Kidney capillary endothelial cell (primary cell): ENCODE measurements around the gene LIPH.
A peak's percentile ranks its signal among the peaks of the same experiment; 100 is the strongest.
"Not testable (repeated sequence)": the region's sequence is repeated elsewhere in the genome, so short reads cannot be mapped to it uniquely, and the experiment has no call there.

Source experiments
- DNase-seq: peaks from one replicate; pipeline ENCODE4 v3.0.0-alpha.2; 2018; ENCODE audit warnings: low spot score

Gene LIPH

DNA sequence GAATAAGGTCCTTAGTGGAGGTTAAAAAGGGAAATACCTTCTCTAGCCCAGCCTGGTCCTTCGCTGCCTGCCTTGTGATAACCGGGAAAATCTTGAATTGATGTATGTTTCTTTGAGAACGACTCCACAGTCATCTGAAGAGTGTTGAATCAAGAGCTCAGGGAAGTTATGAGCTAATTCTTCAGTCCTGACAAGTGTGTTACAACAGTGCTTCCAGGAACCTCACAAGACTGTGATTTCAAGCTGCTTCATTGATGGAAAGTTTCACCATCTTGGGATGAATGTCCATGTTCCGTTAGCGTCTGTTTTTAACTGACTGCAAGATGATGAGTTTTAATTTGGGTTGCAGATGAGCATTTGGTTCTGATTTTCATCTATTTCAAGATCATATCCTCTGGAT is 66.0 kb downstream of the LIPH start:
- DNase-seq: no peak

DNA sequence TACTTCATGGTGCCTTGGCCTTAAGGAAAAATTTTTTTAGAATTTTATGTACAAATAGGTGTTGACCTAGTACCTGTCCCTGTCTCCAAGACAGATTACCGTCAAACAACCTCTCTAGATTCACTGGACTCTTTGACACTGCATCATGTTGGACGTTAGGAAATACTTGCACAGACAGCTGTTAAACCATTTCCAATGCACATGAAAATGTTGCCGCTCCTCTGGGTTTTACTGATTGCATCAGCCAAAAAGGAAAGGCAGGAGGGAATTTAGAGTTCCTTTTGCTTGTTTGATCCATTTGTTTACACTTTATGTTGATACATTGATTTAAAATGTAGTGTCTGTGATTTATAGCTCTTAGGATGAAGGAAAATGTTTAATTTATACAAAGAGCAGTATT is 68.1 kb downstream of the LIPH start:
- DNase-seq: no peak

DNA sequence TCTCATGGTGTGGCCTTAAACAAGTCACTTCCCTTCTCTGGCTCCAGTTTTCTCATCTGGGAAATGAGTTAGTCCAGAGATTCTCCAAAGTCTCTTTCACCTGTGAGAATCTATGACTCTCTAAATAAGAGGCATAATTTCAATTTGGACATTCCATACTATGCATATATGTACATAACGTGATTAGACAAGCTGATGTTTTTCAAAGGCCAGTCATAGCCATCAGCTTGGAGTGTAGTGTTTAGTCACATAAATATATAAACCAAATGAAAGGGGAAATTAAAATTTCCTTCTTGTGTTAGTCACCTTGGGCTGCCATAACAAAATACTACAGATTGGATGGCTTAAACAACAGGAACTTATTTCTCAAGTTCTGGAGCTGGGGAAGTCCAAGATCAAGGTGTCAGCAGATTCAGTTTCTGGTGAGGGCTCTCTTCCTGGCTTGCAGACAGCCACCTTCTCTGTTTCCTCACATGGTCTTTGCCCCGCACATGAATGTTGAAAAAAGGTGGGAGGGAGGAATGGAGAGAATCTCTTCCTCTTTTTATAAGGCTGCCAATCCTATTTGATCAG is 72.9 kb downstream of the LIPH start:
- DNase-seq: no peak

DNA sequence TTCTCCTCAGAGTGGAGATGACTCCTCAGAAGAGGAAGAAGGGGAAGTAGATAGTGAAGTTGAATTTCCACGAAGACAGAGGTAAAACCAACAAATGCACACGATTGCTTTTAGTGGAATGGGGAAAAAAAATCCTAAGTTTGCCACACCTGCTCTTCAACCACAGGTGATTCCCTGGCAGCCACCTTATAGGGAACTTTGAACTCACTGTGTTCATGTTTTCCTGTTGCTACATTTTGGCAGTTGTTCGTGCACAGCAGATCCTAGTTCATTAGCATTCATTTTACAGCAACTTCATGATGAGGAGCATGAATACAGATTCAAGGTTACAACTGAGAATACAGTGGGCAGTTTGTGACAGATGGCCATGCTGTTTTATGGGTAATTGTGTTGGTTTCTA is 75.1 kb downstream of the LIPH start:
- DNase-seq: no peak

DNA sequence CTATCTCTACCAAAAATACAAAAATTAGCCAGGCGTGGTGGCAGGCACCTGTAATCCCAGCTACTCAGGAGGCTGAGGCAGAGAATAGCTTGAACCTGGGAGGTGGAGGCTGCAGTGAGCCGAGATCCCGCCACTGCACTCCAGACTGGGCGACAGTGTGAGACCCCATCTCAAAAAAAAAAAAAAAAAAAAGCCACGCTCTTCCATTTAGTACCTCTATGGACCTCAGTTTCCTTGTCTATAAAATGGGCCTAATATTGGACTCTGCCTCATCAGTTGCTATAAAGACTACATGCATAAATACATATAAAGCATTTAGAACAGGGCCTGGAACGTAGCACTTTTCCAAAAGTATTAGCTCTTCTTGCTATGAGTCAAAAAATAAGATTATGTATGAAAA is 77.5 kb downstream of the LIPH start:
- DNase-seq: not testable (repeated sequence)

DNA sequence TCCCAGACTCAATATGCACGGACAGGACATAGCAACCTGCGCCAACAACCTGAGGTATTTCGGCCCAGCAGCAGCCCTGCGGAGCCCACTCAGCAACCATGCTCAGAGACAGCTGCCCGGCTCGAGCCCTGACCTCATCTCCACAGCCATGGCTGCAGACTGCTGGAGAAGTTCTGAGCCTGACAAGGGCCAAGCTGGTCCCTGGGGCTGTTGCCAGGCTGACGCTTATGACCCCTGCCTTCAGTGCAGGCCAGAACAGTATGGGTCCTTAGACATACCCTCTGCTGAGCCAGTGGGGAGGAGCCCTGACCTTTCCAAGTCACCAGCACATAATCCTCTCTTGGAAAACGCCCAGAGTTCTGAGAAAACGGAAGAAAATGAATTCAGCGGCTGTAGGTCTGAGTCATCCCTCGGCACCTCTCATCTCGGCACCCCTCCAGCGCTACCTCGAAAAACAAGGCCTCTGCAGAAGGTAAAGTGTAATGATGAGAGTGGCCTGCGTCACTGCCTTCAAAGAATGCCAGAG is 79.0 kb downstream of the LIPH start:
- DNase-seq: no peak

DNA sequence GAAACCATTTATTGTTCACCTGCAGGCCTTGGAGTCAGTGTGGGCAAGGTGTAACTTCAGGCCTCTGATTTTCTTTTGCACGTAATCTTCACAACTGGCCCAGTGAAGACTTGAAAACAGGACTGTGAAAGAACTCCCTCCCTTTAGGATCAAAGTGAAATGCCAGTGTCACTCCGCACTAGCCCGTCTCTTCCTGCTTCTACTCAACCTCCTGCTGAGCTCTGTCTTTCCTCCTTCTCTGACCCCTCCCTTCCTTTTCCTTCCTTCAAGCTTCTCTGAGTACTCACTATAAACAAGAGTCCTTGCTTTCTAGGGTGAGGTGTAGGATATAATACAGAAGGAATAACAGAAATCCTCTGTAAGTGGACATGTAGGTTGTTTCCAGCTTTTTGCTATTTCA is 82.1 kb downstream of the LIPH start:
- no peak for DNase-seq

DNA sequence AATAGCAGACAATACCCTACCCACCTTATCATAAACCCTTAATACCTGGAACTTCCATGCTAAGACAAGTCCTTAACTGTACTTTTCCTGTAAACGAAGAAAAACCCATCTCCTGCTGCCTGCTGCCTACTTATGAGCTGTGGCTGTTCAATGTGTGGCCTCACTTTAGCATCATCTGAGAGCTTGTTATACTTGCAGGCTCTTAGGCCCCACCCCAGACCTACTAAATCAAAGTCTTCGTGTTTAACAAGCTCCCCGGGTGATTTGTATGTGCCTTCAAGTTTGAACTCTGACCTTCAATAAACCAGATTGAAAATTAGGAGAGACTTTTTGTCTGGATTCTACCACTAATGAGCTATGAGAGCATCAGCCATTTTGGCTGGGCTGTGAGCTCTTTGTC is 82.8 kb downstream of the LIPH start:
- DNase-seq: no peak

DNA sequence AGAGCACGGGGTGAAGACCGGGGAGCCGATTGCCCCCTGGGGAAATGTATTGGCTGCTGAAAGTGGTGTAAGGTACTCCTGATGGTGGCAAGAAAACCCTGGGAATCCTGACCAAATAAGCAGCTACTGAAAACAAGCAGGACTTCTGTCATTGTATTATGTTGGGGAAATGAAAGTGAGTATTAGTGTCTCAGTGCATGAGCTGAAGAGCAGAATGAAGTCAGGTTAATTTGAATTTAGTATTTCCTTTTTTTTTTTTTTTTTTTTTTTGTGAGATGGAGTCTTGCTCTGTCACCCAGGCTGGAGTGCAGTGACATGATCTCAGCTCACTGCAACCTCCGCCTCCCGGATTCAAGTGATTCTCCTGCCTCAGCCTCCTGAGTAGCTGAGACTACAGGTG is 86.3 kb downstream of the LIPH start:
- DNase-seq: not testable (repeated sequence)

DNA sequence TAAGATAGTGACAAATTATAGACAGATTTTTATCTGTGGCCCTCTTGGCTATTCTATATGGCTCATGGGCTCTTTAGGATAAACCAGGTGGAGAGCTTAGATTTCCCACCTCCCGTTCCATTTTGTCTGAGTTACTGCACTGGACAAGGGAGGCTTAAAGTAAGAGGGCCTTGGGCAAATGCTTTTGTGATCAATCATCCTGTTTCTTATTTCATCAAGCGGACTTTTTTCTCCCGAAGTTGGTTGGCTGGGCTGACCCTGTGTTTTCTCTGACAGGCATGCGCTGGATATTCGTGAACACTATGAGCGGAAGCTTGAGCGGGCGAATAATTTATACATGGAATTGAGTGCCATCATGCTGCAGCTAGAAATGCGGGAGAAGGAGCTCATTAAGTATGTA is 86.9 kb downstream of the LIPH start:
- no peak for DNase-seq

DNA sequence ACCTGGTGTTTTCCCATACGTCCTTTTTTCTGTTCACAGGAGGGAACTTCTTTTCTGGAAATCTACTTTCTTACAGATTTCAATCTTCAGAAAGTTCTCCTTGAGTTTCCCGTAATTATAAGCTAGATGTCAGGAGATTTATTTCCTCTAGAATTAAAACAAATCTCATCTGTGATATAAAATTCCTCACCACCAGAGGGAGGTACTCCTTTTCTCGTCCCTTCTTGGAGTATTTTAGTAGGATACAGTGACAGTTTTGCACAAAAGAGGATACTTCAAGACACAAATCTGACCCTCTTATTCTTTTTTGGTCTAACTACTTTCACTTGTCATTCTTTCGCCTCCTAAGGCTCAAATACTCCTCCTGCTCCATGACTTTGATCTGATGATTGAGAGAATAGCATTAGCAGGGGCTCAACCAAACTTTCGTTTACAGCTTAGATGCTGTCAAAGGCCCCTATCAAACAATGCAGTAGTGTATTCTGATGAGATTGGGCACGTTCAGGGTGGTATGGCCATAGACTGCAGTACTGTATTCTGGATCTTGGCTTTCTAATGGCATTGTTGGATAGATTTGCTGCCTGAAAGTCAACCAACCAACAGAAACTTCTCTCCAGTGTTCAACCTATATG is 91.6 kb downstream of the LIPH start:
- peak; percentile 24 for DNase-seq

DNA sequence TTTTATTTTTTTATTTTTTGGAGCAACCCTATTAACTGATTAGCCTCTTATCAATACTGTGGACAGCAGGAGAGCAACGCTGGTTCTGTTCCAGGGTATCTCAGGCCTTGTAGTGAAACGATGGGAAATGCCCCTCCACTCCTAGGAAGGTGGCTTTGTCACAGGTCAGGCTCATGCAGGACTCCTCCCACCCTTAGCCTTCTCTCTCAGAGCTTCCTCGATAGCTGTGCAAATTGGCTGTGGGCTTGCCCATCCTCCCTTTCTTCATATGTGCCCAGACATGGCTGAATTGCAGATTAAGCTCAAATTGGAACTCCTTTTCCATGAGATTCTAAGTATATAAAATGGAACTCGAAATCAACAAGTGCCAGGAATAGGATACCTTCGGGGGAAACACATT is 92.1 kb downstream of the LIPH start:
- no peak for DNase-seq

DNA sequence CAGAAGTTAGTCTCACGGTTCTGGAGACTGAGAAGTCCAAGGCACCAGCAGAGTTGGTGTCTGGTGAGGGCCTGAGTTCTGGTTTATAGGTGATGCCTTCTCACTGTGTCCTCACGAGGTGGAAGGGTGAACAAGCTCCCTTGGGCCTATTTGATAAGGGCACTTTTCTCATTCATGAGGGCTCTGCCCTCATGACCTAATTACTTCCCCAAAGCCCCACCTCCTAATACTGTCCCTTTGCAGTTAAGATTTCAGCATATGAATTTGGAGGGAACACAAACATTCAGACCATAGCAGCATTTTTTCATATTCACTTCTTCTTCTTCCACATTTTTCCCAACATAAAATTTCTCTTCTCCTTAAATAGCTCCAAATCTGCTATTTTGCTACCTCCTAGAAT is 95.0 kb downstream of the LIPH start:
- no peak for DNase-seq
